Measurements from ENCODE around the gene TAPBP. TPM values are rescaled to one million over a fixed set of nuclear protein-coding genes. Genes with fewer than 3 reads are reported as not detected.

Gene TAPBP
- total and polyA plus RNA-seq, 9 of the 15 experiments (the other 6 are each of a cell fraction or from before 2014, with no cell fraction given) = 5.6 to 74.0 (median 22.3) TPM

GRCh38 chr6:33271468-33272274 lies 42.2 kb downstream of the TAPBP start, which contains the start of the genes RPS18 and VPS52 (continued):
- TF ChIP-seq ZNF589 (CRISPR knock-in tag; IDR thresholded peaks at IDR 0.05; ENCODE audit: low read depth) = 0 out of 2 replicates have a peak, but pooled peaks have one; percentile 35
- no peak; the same call in 1 of the 2 replicates for TF ChIP-seq MEF2D (tag; conservative IDR thresholded peaks at IDR 0.05; ENCODE audit: low read depth)
- TF ChIP-seq BMI1 (IDR thresholded peaks at IDR 0.05; ENCODE audit: low read length) = no peak
- peak; percentile 75 for TF ChIP-seq DMBX1 (CRISPR knock-in tag; IDR thresholded peaks at IDR 0.05; ENCODE audit: borderline replicate concordance)
- TF ChIP-seq ZSCAN29 (IDR thresholded peaks at IDR 0.05) = 0 out of 2 replicates have a peak, but pooled peaks have one; percentile 51
- peak; percentile 58; the same call in 1 of the 2 replicates for TF ChIP-seq FOXP4 (CRISPR knock-in tag; IDR thresholded peaks at IDR 0.05; ENCODE audit: borderline replicate concordance)
- no peak for TF ChIP-seq ZNF551 (CRISPR knock-in tag; IDR thresholded peaks at IDR 0.05)
- TF ChIP-seq TEAD1 (CRISPR knock-in tag; IDR thresholded peaks at IDR 0.05) = peak; percentile 67 to 69; a peak in 2 of 4 replicates
- TF ChIP-seq MCM2 (IDR thresholded peaks at IDR 0.05; ENCODE audit: low read depth) = no peak
- TF ChIP-seq ARID1B (IDR thresholded peaks at IDR 0.05) = peak; percentile 14; the same call in 1 of the 2 replicates
- no peak for TF ChIP-seq JUNB (CRISPR knock-in tag; conservative IDR thresholded peaks at IDR 0.05)
- TF ChIP-seq SMC3 (conservative IDR thresholded peaks at IDR 0.05; ENCODE audit: insufficient read depth, low read depth, low read length) = no peak
- 0 out of 2 replicates have a peak, but pooled peaks have one; percentile 10 for TF ChIP-seq SMARCA5 (IDR thresholded peaks at IDR 0.05)
- TF ChIP-seq TSC22D4 (tag; IDR thresholded peaks at IDR 0.05) = no peak
- TF ChIP-seq U2AF2 (optimal IDR thresholded peaks at IDR 0.05; ENCODE audit: low read depth, low read length) = no peak
- no peak; the same call in 1 of the 2 replicates for TF ChIP-seq ZFP30 (CRISPR knock-in tag; IDR thresholded peaks at IDR 0.05; ENCODE audit: borderline replicate concordance)
- TF ChIP-seq SUPT5H (IDR thresholded peaks at IDR 0.05) = peak; percentile 100
- TF ChIP-seq ARID3B (CRISPR knock-in tag; IDR thresholded peaks at IDR 0.05; ENCODE audit: borderline replicate concordance) = no peak
- peak in 1 of 2 experiments; percentile 18; a peak in 1 of 4 replicates for TF ChIP-seq NRF1 (conservative IDR thresholded peaks at IDR 0.05 in 1 of 2, IDR thresholded peaks at IDR 0.05 in 1 of 2)
- peak; percentile 69 to 74; a peak in 2 of 4 replicates for TF ChIP-seq TBL1XR1 (IDR thresholded peaks at IDR 0.05; ENCODE audit: low read length in 2 of 2)
- no peak; the same call in 1 of the 2 replicates for TF ChIP-seq MTA2 (IDR thresholded peaks at IDR 0.05; ENCODE audit: low read depth)
- no peak for TF ChIP-seq ZFP36 (IDR thresholded peaks at IDR 0.05; ENCODE audit: low read depth, low read length, partially characterized antibody)
- peak; percentile 99 for TF ChIP-seq TAF7 (tag; IDR thresholded peaks at IDR 0.05)
- TF ChIP-seq HSF4 (CRISPR knock-in tag; IDR thresholded peaks at IDR 0.05; ENCODE audit: borderline replicate concordance) = peak; percentile 62; the same call in 1 of the 2 replicates
- TF ChIP-seq TCF7 (IDR thresholded peaks at IDR 0.05; ENCODE audit: borderline replicate concordance) = peak; percentile 79
- peak in 1 of 2 experiments; percentile 58; a peak in 1 of 4 replicates for TF ChIP-seq FOXA3 (CRISPR knock-in tag; conservative IDR thresholded peaks at IDR 0.05 in 1 of 2, IDR thresholded peaks at IDR 0.05 in 1 of 2)

Data from K562 (cell line).